ENCODE results near the gene DIO3.
"Not testable (repeated sequence)": the region's sequence is repeated elsewhere in the genome, so short reads cannot be mapped to it uniquely, and the experiment has no call there.

DIO3 gene

DNA sequence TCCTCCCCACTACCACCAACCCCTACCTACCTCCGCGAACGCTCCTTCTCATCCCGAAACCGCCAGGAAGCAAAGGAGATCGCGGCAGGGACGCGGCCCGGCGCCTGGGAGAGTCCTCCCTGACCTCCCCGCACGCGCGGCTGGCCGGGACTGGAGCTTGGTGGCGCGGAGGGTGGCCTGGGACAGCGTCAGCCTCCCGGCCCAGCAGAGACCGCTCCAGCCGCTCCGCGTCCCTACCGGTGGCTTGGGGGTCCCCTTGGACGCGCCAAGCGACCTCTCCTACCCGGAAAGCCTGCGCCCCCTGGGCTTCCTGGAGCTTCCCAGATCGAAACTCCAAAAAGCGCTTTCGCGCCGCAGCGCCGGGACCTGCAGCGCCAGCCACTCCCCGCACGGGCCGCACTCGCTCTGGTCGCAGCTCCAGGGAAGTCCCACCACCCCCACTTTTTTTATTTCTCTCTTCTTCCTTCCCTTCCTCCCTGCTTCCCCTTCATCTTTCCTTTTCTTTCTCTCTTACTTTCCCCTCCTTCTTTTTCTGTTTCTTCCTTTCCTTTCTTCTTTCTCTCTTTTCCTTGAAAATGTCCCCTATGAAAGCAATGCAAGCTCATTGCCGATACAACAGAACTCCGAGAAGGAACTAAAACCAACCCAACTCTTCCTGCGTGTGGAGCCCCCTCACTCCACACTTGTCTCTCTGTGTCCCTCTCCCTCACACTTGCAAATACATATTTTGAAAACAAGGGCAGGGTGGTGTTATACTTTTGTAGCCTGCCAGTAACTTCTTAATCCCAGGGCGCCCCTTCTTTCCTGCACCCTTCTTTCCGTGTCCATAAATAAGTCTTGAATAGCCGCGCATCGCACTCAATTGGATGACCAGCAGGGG lies 3.8 kb downstream of the DIO3 start:
- no peak for TF ChIP-seq ZFX (IDR thresholded peaks at IDR 0.05; ENCODE audit: borderline replicate concordance)
- TF ChIP-seq, protein P1, sequence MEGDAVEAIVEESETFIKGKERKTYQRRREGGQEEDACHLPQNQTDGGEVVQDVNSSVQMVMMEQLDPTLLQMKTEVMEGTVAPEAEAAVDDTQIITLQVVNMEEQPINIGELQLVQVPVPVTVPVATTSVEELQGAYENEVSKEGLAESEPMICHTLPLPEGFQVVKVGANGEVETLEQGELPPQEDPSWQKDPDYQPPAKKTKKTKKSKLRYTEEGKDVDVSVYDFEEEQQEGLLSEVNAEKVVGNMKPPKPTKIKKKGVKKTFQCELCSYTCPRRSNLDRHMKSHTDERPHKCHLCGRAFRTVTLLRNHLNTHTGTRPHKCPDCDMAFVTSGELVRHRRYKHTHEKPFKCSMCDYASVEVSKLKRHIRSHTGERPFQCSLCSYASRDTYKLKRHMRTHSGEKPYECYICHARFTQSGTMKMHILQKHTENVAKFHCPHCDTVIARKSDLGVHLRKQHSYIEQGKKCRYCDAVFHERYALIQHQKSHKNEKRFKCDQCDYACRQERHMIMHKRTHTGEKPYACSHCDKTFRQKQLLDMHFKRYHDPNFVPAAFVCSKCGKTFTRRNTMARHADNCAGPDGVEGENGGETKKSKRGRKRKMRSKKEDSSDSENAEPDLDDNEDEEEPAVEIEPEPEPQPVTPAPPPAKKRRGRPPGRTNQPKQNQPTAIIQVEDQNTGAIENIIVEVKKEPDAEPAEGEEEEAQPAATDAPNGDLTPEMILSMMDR (IDR thresholded peaks at IDR 0.05), result no peak
- H3K27ac ChIP-seq, result no peak overlapping the region

DNA sequence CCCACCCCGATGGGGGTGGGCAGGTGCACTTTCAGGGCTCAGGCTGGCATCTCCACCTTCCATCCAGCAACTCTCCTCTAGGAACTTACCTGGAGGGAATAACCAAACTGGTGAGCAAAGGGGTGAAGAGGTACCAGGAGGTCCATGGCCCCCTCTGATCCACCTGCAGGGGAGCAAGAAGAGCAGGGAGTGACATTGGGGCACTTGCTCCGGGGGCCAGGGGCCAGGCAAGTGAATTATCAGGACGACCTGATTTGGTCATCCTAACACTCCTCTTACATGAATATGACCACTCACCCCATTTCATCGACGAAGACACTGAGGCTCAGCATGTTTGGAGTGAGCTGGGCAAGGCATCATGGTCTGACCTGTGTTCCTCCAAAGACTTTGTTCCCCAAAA lies 6.0 kb downstream of the DIO3 start:
- H3K27ac ChIP-seq, result no peak overlapping the region
- TF ChIP-seq ZFX (IDR thresholded peaks at IDR 0.05; ENCODE audit: borderline replicate concordance), result no peak
- TF ChIP-seq, protein P1 (IDR thresholded peaks at IDR 0.05), result no peak

DNA sequence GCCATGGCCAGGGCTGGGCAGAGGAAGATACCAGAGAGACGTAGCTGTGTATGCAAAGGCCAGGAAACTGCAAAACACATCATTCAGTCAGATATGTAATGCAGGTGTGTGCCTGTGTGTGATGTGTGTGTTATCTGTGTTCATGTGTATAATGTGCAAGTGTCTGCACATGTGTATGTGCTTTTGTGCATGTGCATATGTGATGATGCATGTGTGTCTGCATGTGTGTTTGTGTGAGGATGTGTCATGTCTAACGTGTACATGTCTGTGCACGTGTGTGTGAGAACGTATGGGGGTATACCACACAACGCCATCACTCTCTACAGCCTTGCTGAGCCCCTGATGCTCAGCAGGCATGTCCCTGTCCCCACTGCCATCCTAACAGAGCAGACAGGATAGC lies 9.7 kb downstream of the DIO3 start:
- TF ChIP-seq, protein P1 (IDR thresholded peaks at IDR 0.05), result no peak
- TF ChIP-seq ZFX (IDR thresholded peaks at IDR 0.05; ENCODE audit: borderline replicate concordance), result no peak

DNA sequence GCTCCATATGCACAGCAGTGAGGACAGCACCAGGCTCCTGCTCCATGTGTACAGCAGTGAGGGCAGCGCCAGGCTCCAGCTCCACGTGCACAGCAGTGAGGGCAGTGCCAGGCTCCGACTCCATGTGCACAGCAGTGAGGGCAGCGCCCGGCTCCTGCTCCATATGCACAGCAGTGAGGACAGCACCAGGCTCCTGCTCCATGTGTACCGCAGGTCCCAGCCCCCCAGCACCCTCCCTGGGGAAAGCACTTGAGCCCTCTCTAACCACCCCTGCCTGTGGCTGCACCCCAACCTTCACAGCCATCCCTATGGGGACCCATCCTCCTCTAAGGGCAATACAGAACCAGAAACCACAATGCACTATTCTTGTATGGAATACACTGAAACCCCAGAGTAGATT lies 11.2 kb downstream of the DIO3 start:
- H3K27ac ChIP-seq, result not testable (repeated sequence)

More for the DNA sequence above, 9.7 kb downstream of the DIO3 start:
- no peak overlapping the region for H3K27ac ChIP-seq

DNA sequence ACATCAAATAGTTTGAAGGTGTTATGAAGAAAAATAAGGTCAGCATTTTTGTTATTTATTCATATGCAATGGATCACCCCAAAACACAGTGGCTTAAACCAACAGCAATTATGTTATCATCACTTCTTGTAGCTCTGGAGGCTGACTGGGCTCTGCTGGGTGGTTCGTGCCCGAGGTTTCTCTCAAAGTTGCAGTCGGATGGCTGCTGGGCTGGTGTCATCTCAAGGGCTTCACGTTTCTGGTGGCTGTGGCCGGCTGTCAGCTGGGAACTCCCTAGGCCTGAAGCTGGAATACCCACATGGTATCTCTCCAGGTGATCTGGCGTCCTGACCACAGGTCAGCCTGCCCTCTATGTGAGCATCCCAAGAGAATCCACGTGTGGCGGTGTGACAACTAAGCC lies 12.0 kb downstream of the DIO3 start:
- no peak for TF ChIP-seq ZFX (IDR thresholded peaks at IDR 0.05; ENCODE audit: borderline replicate concordance)
- TF ChIP-seq, protein P1 (IDR thresholded peaks at IDR 0.05), result no peak
- no peak overlapping the region for H3K27ac ChIP-seq

DNA sequence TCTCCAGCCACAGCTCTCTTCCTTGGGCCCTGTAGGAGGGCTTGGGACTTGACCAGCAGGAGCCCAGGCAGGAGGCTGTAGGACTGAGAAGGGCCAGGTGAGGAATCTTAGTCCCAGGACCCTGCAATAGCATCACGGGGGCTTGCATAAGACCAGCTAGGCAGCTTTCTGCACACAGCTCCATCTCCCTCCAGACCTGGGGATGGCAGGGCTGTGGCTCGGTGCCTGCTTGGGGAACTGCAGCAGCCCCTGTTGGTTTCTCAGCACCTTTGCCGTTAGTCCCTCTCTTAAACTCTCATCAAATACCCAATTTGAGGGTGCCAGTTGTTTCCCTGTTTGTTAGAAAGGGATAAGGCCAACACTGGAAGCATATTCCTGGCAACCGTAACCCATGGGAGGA lies 14.3 kb downstream of the DIO3 start:
- TF ChIP-seq, protein P1 (IDR thresholded peaks at IDR 0.05), result no peak
- no peak for TF ChIP-seq ZFX (IDR thresholded peaks at IDR 0.05; ENCODE audit: borderline replicate concordance)
- no peak overlapping the region for H3K27ac ChIP-seq

DNA sequence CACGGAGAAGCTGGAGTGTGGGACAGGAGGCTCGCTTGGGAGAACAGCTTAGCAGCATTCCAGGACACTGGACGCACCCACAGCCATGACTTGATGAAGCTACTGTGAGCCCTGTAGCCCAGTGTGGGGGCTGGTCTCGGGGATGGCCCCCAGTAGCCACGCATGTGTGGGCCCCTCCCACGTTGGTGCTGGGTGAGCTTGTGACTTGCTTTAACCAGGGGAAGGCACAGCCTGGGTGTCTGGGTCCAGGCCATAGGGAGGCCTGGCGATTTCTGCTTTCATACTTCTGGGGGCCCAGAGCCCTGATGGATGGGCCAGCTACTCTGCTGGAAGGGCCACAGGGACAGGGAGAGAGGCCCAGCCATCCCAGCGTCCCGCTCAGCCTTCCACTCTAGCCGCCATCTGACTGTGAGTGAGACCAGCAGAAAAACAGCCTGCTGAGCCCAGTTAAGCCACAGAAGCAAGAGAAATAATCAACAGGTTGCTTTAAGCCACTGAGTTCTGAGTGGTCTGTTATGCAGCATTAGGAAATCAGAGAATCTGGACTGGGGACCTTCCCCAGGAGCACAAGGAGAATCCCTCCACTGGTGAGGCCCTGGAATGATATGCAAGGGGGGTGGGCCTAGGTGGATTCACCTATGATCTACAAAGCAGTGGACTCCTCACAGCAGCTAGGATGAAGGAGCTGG lies 16.1 kb downstream of the DIO3 start:
- no peak for TF ChIP-seq ZFX (IDR thresholded peaks at IDR 0.05; ENCODE audit: borderline replicate concordance)
- TF ChIP-seq, protein P1 (IDR thresholded peaks at IDR 0.05), result no peak

More for the DNA sequence above, 16.1 kb downstream of the DIO3 start:
- no peak overlapping the region for H3K27ac ChIP-seq
